K562 (cell line): Measurements from ENCODE around the gene ZBTB7A.

Source experiments
- ELF1 ChIP-seq: fragments of 200-800 bp; sonication (Bioruptor generic); IDR thresholded peaks from 2 replicates; pipeline ENCODE4 v1.6.1; 2016; ENCODE audit warnings: missing genetic modification characterization, missing compliant biosample characterization
- HLTF ChIP-seq: fragments of 450-650 bp; IDR thresholded peaks from 2 replicates; pipeline ENCODE4 v1.6.1; 2016
- SMC3 ChIP-seq: conservative IDR thresholded peaks from 2 replicates; pipeline ENCODE4 v1.6.1; 2011; ENCODE audit warnings: low read depth, low read length, improper control_type of control experiment; ENCODE audit not compliant: insufficient read depth
- SP1 ChIP-seq: sonication (generic); formaldehyde crosslinking; IDR thresholded peaks from 2 replicates; pipeline ENCODE4 v1.8.1; 2022; ENCODE audit warnings: mild to moderate bottlenecking, missing genetic modification reagents
- SRSF1 ChIP-seq: fragments of 200-400 bp; formaldehyde crosslinking; IDR thresholded peaks from 2 replicates; pipeline ENCODE4 v1.6.1; 2017; ENCODE audit warnings: mild to moderate bottlenecking, low read depth, low read length, moderate library complexity
- XRCC5 ChIP-seq: fragments of 200-400 bp; formaldehyde crosslinking; IDR thresholded peaks from 2 replicates; pipeline ENCODE4 v1.6.1; 2017; ENCODE audit warnings: low read depth, mild to moderate bottlenecking, low read length
- TF ChIP-seq, protein P1 (sequence below), 3 experiments: IDR thresholded peaks in 2 of 3; conservative IDR thresholded peaks in 1 of 3; 2 replicates each; pipeline ENCODE4 v1.5.1; 2011 to 2012; ENCODE audit warnings: low read length in 3 of 3, mild to moderate bottlenecking in 3 of 3, control low read depth in 2 of 3, improper control_type of control experiment in 1 of 3, inconsistent platforms in 1 of 3, low read depth in 1 of 3, mixed read lengths in 1 of 3, moderate library complexity in 1 of 3; ENCODE audit not compliant: insufficient read depth in 2 of 3

DNA sequence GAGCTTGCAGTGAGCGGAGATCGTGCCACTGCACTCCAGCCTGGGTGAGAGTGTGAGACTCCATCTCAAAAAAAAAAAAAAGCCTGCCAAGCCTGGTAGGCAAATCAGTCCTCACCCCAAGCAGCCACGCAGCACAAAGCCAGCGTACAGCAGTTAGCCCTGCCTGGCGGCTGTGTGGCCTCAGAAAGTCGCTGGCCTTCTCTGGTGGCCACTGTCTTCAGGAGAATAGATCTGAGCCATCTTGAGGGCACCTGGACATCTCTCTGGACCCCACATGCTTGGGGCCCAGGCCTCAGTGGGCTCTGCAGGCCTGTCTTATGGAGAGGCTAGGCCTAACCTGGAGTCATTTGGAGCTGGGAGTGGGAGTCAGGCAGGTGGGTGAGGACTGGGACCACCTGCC lies 36.1 kb downstream of the ZBTB7A start:
- TF ChIP-seq, protein P1, sequence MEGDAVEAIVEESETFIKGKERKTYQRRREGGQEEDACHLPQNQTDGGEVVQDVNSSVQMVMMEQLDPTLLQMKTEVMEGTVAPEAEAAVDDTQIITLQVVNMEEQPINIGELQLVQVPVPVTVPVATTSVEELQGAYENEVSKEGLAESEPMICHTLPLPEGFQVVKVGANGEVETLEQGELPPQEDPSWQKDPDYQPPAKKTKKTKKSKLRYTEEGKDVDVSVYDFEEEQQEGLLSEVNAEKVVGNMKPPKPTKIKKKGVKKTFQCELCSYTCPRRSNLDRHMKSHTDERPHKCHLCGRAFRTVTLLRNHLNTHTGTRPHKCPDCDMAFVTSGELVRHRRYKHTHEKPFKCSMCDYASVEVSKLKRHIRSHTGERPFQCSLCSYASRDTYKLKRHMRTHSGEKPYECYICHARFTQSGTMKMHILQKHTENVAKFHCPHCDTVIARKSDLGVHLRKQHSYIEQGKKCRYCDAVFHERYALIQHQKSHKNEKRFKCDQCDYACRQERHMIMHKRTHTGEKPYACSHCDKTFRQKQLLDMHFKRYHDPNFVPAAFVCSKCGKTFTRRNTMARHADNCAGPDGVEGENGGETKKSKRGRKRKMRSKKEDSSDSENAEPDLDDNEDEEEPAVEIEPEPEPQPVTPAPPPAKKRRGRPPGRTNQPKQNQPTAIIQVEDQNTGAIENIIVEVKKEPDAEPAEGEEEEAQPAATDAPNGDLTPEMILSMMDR (IDR thresholded peaks at IDR 0.05 in 2 of 3, conservative IDR thresholded peaks at IDR 0.05 in 1 of 3; ENCODE audit: insufficient read depth in 2 of 3, low read depth in 1 of 3, low read length in 3 of 3), result no peak
- TF ChIP-seq ELF1 (tag) (no peak), SMC3 (no peak), XRCC5 (no peak), SRSF1 (no peak), SP1 (CRISPR knock-in tag) (no peak), HLTF (no peak)
